GM19240 (cell line): Measurements from ENCODE around the gene ATP10A.

Experiments used
- DNase-seq: peaks from one replicate; pipeline ENCODE4 v3.0.0; 2011; ENCODE audit warnings: low spot score; ENCODE audit not compliant: insufficient read length

The ATP10A gene

GRCh38 chr15:25724899-25725298 is 138.2 kb downstream of the ATP10A start:
- DNase-seq: no peak

GRCh38 chr15:25721605-25721955 is 141.5 kb downstream of the ATP10A start:
- no peak for DNase-seq

GRCh38 chr15:25719101-25719985 is 143.8 kb downstream of the ATP10A start:
- DNase-seq: no peak

GRCh38 chr15:25718597-25718996 is 144.5 kb downstream of the ATP10A start:
- no peak for DNase-seq

- DNase-seq: no peak
Observed at GRCh38 chr15:25718169-25718536, 145.0 kb downstream of the ATP10A start.

- DNase-seq: no peak
Observed at GRCh38 chr15:25717457-25718168, 145.5 kb downstream of the ATP10A start.

- no peak for DNase-seq
Observed at GRCh38 chr15:25717127-25717456, 146.0 kb downstream of the ATP10A start.

- no peak for DNase-seq
Observed at GRCh38 chr15:25716414-25717126, 146.6 kb downstream of the ATP10A start.

- DNase-seq: no peak
Observed at GRCh38 chr15:25715536-25716413, 147.4 kb downstream of the ATP10A start.

GRCh38 chr15:25714538-25714840 is 148.6 kb downstream of the ATP10A start:
- no peak for DNase-seq

GRCh38 chr15:25713736-25714537 is 149.2 kb downstream of the ATP10A start:
- DNase-seq: no peak

GRCh38 chr15:25712961-25713355 is 150.2 kb downstream of the ATP10A start:
- DNase-seq: no peak

- no peak for DNase-seq
Observed at GRCh38 chr15:25712192-25712960, 150.8 kb downstream of the ATP10A start.

- DNase-seq: no peak
Observed at GRCh38 chr15:25711691-25712090, 151.4 kb downstream of the ATP10A start.

- DNase-seq: no peak
Observed at GRCh38 chr15:25711164-25711563, 152.0 kb downstream of the ATP10A start.

- peak; percentile 14 for DNase-seq
Observed at GRCh38 chr15:25710184-25710583, 152.9 kb downstream of the ATP10A start.

GRCh38 chr15:25709437-25710159 is 153.5 kb downstream of the ATP10A start:
- DNase-seq: no peak

- DNase-seq: no peak
Observed at GRCh38 chr15:25708391-25708790, 154.7 kb downstream of the ATP10A start.

- no peak for DNase-seq
Observed at GRCh38 chr15:25707656-25708365, 155.3 kb downstream of the ATP10A start.
